Activated CD4-positive, CD25-positive, alpha-beta regulatory T cell treated with anti-CD3 and anti-CD28 coated beads, Interleukin-2, amount 50 U/mL, for 16 hours (primary cell): ENCODE results near the gene EEF2K.

Experiments
- DNase-seq: peaks from one replicate; pipeline ENCODE4 v3.0.0-alpha.2; 2020; ENCODE audit warnings: low read depth, low spot score

The EEF2K gene

DNA sequence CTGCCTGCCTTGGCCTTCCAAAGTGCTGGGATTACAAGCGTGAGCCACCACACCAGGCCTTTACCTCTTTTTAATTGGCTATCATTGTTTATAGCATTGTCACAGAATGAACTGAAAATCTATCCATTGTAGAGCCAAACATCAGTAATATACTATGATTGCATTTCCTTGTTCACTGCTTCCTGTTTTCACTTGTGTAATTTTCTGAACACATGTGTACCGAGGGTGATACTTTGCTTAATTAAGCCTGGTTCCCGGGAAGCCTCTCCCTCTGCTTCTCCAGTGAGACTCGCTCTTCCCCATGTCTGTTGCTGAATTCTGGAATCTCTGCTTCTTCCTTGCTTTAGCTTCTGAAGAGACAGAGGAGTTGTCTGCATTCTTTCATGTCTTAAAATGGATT is 124.2 kb downstream of the EEF2K start:
- DNase-seq = no peak

DNA sequence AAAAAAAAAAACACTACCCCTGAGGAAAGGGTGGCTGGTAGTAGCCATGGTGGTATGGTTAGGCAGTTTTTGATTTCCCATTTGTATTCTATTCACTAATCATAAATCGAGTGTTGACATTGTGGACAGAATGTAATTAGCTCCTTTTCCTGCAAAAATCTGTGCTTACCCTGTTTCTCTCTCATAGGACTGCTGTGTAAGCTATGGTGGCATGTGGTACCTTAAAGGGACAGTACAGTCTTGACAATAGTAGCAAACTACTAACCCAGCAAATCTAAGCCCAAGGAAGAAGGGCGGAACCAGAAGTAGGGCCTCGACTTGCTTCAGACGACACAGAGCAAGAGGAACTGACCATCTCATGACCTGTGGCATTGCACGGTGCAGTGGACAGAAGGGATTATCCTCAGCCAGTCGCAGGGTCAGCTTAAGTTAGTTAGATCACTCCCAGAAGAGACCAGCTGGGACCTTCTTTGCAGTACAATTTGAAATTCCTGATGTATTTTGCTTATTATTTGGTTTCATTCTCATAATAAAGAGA is 127.4 kb downstream of the EEF2K start:
- no peak for DNase-seq

DNA sequence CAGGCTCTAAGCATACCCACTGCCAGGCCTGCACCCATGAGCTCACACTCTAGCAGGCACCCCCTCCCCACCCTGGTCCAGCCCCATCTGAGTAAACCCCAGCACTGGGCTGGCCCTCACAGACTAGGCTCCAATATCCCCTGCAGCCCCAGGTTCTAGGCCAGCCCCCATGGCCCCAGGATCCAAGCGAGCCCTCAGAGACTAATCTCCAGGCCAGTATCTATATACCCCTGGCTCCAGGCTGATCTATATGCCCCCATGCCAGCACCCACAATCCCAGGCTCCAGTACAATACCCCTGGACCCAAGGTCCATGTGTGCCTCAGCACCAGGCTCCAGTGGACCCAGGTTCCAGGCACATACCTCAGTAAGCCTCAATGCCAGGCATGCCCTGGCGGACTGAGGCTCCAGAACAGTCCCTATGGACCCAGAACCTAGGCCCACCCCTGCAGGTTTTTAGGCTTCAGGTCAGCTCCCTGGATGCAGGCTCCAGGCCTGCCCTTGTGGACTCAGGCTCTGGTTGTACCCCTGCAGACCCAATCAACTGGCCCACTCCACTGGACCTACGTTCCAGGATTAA is 129.7 kb downstream of the EEF2K start:
- DNase-seq = no peak

DNA sequence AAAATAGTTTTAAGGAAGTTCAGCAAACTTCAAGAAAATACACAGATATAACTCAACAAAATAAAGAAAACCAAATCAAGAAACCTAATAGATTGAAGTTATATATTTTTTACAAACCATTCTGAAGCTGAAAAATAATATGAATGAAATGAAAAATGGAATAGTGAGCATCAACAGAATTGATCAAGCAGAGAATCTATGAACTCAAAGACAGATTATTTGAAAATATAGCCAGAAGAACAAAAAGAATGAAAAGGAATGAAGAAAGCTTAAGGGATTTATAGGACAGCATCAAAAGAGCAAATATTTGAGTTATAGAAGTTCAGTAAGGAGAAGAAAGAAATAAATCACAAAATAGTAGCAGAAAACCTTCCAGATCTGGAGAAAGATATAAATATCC is 130.5 kb downstream of the EEF2K start:
- no peak for DNase-seq

DNA sequence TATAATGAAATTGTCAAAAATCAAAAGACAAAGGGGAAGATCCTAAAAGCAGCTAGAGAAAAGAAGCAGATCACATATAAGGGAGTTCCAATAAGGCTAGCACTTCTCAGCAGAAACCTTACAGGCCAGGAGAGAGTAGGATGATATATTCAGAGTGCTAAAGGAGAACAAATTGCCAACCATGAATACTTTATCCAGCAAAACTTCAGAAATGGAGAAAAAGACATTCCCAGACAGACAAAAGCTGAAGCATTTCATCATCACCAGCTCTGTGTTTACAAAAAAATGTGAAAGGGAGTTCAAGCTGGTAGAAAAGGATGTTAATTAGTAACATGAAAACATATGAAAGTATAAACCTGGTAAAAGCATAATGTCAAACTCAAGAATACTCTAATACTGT is 131.0 kb downstream of the EEF2K start:
- no peak for DNase-seq

DNA sequence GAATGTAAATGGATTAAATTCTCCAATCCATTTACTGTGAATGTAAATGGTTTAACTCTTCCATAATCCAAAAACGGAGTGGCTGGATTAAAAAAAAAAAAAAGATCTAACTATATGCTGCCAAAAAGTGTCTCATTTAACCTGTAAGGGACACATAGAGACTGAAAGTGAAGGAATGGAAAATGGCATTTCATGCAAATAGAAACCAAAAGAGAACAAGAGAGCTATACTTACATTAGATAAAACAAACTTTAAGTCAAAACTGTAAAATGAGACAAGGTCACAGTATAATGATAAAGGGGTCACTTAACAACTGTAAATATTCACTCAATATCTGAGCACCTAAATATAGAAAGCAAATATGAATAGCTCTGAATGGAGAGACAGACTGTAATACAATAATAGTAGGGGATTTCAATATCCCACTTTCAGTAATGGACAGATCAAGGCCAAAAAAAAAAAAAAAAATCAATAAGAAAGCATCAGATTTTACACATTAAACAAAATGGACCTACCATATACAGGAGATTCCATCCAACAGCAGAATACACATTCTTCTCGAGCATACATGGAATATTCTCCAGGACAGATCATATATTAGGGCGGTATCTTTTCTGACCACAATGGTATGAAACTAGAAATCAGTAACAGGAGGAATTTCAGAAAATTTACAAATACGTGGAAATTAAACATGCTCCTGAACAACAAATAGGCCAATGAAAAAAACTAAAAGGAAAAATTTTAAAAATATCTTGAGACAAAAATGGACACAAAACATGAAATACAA is 132.0 kb downstream of the EEF2K start:
- DNase-seq = no peak
